K562 (cell line): ENCODE measurements around the gene C1QBP. TPM values are rescaled to one million over a fixed set of nuclear protein-coding genes. Genes with fewer than 3 reads are reported as not detected.

Experiments used
- ARID2 ChIP-seq: fragments of 450-650 bp; IDR thresholded peaks from 2 replicates; pipeline ENCODE4 v1.6.1; 2017; ENCODE audit warnings: antibody characterized with exemption, mild to moderate bottlenecking
- EGR1 ChIP-seq: fragments of 450-650 bp; conservative IDR thresholded peaks from 2 replicates; pipeline ENCODE4 v1.6.1; 2017; ENCODE audit warnings: mild to moderate bottlenecking
- GATAD2B ChIP-seq: fragments of 450-650 bp; IDR thresholded peaks from 2 replicates; pipeline ENCODE4 v1.6.1; 2017; ENCODE audit warnings: mild to moderate bottlenecking, borderline replicate concordance
- PHTF2 ChIP-seq: fragments of 250-450 bp; sonication (Bioruptor Pico); IDR thresholded peaks from 2 replicates; pipeline ENCODE4 v1.5.0; 2021; ENCODE audit warnings: mild to moderate bottlenecking
- POU5F1 ChIP-seq: fragments of 150-350 bp; IDR thresholded peaks from 2 replicates; pipeline ENCODE4 v1.6.1; 2014; ENCODE audit warnings: borderline replicate concordance, low read length, low read depth, mild to moderate bottlenecking; ENCODE audit not compliant: partially characterized antibody
- RHOXF2B ChIP-seq: fragments of 250-450 bp; sonication (Bioruptor Pico); conservative IDR thresholded peaks from 2 replicates; pipeline ENCODE4 v1.5.1; 2021
- RUNX1 ChIP-seq: sonication (generic); IDR thresholded peaks from 2 replicates; pipeline ENCODE4 v1.6.1; 2016; ENCODE audit warnings: antibody characterized with exemption, low read depth
- SAFB ChIP-seq: fragments of 200-400 bp; formaldehyde crosslinking; IDR thresholded peaks from 2 replicates; pipeline ENCODE4 v1.6.1; 2017; ENCODE audit warnings: low read depth, low read length, borderline replicate concordance
- SAP30 ChIP-seq: fragments of 200-600 bp; sonication (generic); IDR thresholded peaks from 2 replicates; pipeline ENCODE4 v1.6.1; 2012; ENCODE audit warnings: borderline replicate concordance, low read depth, mild to moderate bottlenecking, moderate library complexity, low read length, control low read depth, inconsistent platforms; ENCODE audit not compliant: insufficient read depth, poor library complexity, severe bottlenecking
- TFAP4 ChIP-seq: sonication (generic); formaldehyde crosslinking; IDR thresholded peaks from 2 replicates; pipeline ENCODE4 v1.8.0; 2022; ENCODE audit warnings: missing genetic modification reagents, mild to moderate bottlenecking, moderate library complexity, borderline replicate concordance
- TFE3 ChIP-seq: fragments of 450-650 bp; formaldehyde crosslinking; IDR thresholded peaks from 2 replicates; pipeline ENCODE4 v1.4.0; 2020; ENCODE audit warnings: mild to moderate bottlenecking, mixed read lengths
- YY1 ChIP-seq, 3 experiments: IDR thresholded peaks; 2 replicates each; pipeline ENCODE4 v1.6.1; 2011; ENCODE audit warnings: low read length in 2 of 3, mild to moderate bottlenecking in 2 of 3, moderate library complexity in 2 of 3, borderline replicate concordance in 1 of 3, control low read depth in 1 of 3, low read depth in 1 of 3; ENCODE audit not compliant: insufficient read depth in 3 of 3, insufficient replicate concordance in 2 of 3, control insufficient read depth in 1 of 3, insufficient read length in 1 of 3; ENCODE audit errors: extremely low read depth in 1 of 3
- ZNF12 ChIP-seq: sonication (generic); formaldehyde crosslinking; IDR thresholded peaks from 2 replicates; pipeline ENCODE4 v1.4.0; 2020; ENCODE audit warnings: mild to moderate bottlenecking, missing genetic modification reagents
- polyA plus RNA-seq, 8 experiments: library from polyadenylated mRNA; depleted of rRNA in 4 of 8; stranded (reverse) in 5 of 8; unstranded in 3 of 8; fragments of >200 nt; fragmentation: Nextera tagmentation in 2 of 8; fragmentation: Illumina TruSeq in 1 of 8; extraction: Ambion mirVana in 2 of 8; extraction: Trizol in 1 of 8; gene quantifications; 2 replicates each; pipeline versions ENCODE4 v1.2.1 to v1.2.3, GENCODE V29; 2011 to 2014; ENCODE audit warnings: inconsistent platforms in 1 of 8, missing spikeins in 1 of 8
- total RNA-seq, 7 experiments: library from RNA; depleted of rRNA in 6 of 7; stranded (reverse); fragments of >200 nt in 6 of 7; fragmentation: Illumina TruSeq in 2 of 7; extraction: Trizol in 2 of 7; gene quantifications; 2 replicates each; pipeline versions ENCODE4 v1.2.1 to v1.2.3, GENCODE V29; 2011 to 2021; ENCODE audit warnings: low replicate concordance in 1 of 7
- TF ChIP-seq, protein P1 (sequence below): sonication (generic); formaldehyde crosslinking; IDR thresholded peaks from 2 replicates; pipeline ENCODE4 v1.8.0; 2022; ENCODE audit warnings: mild to moderate bottlenecking, missing genetic modification reagents
- TF ChIP-seq, protein P2 (sequence below): fragments of 200-800 bp; sonication (Bioruptor generic); IDR thresholded peaks from 2 replicates; pipeline ENCODE4 v1.6.1; 2017; ENCODE audit warnings: missing genetic modification characterization, missing compliant biosample characterization

The C1QBP gene
- total and polyA plus RNA-seq, 9 of the 15 experiments (the other 6 are each of a cell fraction or from before 2014, with no cell fraction given), result 90.7 to 665 (median 414) TPM

GRCh38 chr17:5485270-5486205, 46.6 kb upstream of the C1QBP start, which contains the start of gene DERL2 (continued):
- TF ChIP-seq YY1 (IDR thresholded peaks at IDR 0.05; ENCODE audit: borderline replicate concordance in 1 of 3, control insufficient read depth in 1 of 3, extremely low read depth in 1 of 3, insufficient read depth in 3 of 3, insufficient read length in 1 of 3, insufficient replicate concordance in 2 of 3, low read depth in 1 of 3, low read length in 2 of 3) (peak; percentile 18 to 87 (median 71)), TFAP4 (no peak), SAFB (no peak), RUNX1 (no peak), ARID2 (no peak), RHOXF2B (CRISPR knock-in tag) (no peak), POU5F1 (no peak), EGR1 (0 out of 2 replicates have a peak, but pooled peaks have one; percentile 20), ZNF12 (CRISPR knock-in tag) (no peak), GATAD2B (no peak), SAP30 (peak; percentile 38), PHTF2 (CRISPR knock-in tag) (no peak), TFE3 (CRISPR knock-in tag) (no peak)
- TF ChIP-seq, protein P1, sequence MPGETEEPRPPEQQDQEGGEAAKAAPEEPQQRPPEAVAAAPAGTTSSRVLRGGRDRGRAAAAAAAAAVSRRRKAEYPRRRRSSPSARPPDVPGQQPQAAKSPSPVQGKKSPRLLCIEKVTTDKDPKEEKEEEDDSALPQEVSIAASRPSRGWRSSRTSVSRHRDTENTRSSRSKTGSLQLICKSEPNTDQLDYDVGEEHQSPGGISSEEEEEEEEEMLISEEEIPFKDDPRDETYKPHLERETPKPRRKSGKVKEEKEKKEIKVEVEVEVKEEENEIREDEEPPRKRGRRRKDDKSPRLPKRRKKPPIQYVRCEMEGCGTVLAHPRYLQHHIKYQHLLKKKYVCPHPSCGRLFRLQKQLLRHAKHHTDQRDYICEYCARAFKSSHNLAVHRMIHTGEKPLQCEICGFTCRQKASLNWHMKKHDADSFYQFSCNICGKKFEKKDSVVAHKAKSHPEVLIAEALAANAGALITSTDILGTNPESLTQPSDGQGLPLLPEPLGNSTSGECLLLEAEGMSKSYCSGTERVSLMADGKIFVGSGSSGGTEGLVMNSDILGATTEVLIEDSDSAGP (CRISPR knock-in tag), result no peak
- TF ChIP-seq, protein P2, sequence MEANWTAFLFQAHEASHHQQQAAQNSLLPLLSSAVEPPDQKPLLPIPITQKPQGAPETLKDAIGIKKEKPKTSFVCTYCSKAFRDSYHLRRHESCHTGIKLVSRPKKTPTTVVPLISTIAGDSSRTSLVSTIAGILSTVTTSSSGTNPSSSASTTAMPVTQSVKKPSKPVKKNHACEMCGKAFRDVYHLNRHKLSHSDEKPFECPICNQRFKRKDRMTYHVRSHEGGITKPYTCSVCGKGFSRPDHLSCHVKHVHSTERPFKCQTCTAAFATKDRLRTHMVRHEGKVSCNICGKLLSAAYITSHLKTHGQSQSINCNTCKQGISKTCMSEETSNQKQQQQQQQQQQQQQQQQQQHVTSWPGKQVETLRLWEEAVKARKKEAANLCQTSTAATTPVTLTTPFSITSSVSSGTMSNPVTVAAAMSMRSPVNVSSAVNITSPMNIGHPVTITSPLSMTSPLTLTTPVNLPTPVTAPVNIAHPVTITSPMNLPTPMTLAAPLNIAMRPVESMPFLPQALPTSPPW (CRISPR knock-in tag), result no peak
